Calu3 (cell line): ENCODE results near the gene COQ3. TPM values are rescaled to one million over a fixed set of nuclear protein-coding genes. Genes with fewer than 3 reads are reported as not detected.

ENCODE experiments used
- BruUV-seq: library from RNA; stranded (reverse); fragments of 400-500 nt; replicated peaks from 2 replicates; lab custom pipeline; 2021; lab: Mats Ljungman, UMichigan
- CTCF ChIA-PET: fragments of 300-600 bp; sonication (Branson Sonifier 250); formaldehyde crosslinking; loops from one replicate; lab custom pipeline; 2022; ENCODE audit warnings: antibody characterized with exemption; lab: Charles Lee
- DNase-seq: peaks from one replicate; pipeline ENCODE4 v3.0.0; 2022
- H3K27ac Mint-ChIP-seq: one replicate; pipeline ENCODE4 v1.8.0; 2022; ENCODE audit warnings: mixed read lengths; ENCODE audit not compliant: unreplicated experiment
- H3K27me3 Mint-ChIP-seq: one replicate; pipeline ENCODE4 v1.8.0; 2022; ENCODE audit warnings: mixed read lengths; ENCODE audit not compliant: unreplicated experiment
- H3K36me3 Mint-ChIP-seq: one replicate; pipeline ENCODE4 v1.8.0; 2022; ENCODE audit warnings: mild to moderate bottlenecking, moderate library complexity, mixed read lengths; ENCODE audit not compliant: insufficient read depth, unreplicated experiment
- H3K4me1 Mint-ChIP-seq: one replicate; pipeline ENCODE4 v1.8.0; 2022; ENCODE audit warnings: mild to moderate bottlenecking, low read depth, mixed read lengths; ENCODE audit not compliant: unreplicated experiment
- H3K4me3 Mint-ChIP-seq: one replicate; pipeline ENCODE4 v1.8.0; 2022; ENCODE audit warnings: mild to moderate bottlenecking, low read depth, moderate library complexity, mixed read lengths; ENCODE audit not compliant: unreplicated experiment
- H3K9me3 Mint-ChIP-seq: one replicate; pipeline ENCODE4 v1.8.0; 2022; ENCODE audit warnings: low read depth, mixed read lengths; ENCODE audit not compliant: unreplicated experiment
- intact Hi-C: fragments of 100-400 bp; cut with micrococcal nuclease; formaldehyde crosslinking; loops from one replicate; pipeline ENCODE4 v1.10.0; 2022; ENCODE audit not compliant: unreplicated experiment
- total RNA-seq: library from RNA; stranded (reverse); gene quantifications from 2 replicates; pipeline ENCODE4 v1.2.3, GENCODE V29; 2022
- TF ChIP-seq, protein P1 (sequence below): fragments of 200-600 bp; IDR thresholded peaks from one replicate; pipeline ENCODE4 v1.8.0; 2022; ENCODE audit warnings: antibody characterized with exemption; ENCODE audit not compliant: unreplicated experiment

COQ3 gene
- total RNA-seq, 1 experiment from 2014 or later: 7.6 TPM

DNA sequence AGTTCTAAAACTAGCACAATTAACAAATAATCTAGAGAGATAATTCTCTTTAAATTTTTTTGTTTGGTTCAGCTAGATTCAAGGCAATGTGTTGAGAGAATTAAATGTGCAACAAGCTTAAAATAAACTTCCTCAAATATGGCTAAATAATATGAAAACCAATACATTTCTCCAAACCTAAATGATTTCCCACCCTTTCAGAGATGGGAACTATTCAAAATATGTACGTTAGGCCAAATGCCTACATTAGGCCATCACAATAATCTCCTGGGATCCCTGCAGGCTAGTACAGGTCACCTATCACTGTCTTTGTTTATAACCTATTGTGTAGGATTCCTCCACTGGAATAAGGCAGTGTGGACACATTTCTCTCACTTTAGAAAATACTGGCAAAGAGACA is 46.2 kb downstream of the COQ3 start:
- H3K27ac Mint-ChIP-seq: no peak overlapping the region
- no peaks in the 10 kb centered on the region for H3K36me3 Mint-ChIP-seq
- H3K9me3 Mint-ChIP-seq: no peaks in the 10 kb centered on the region
- intact Hi-C loops: loop anchor here (10.0 kb wide), 1 partner anchor 407 kb away; no protein-coding TSS in a partner anchor
- TF ChIP-seq, protein P1, sequence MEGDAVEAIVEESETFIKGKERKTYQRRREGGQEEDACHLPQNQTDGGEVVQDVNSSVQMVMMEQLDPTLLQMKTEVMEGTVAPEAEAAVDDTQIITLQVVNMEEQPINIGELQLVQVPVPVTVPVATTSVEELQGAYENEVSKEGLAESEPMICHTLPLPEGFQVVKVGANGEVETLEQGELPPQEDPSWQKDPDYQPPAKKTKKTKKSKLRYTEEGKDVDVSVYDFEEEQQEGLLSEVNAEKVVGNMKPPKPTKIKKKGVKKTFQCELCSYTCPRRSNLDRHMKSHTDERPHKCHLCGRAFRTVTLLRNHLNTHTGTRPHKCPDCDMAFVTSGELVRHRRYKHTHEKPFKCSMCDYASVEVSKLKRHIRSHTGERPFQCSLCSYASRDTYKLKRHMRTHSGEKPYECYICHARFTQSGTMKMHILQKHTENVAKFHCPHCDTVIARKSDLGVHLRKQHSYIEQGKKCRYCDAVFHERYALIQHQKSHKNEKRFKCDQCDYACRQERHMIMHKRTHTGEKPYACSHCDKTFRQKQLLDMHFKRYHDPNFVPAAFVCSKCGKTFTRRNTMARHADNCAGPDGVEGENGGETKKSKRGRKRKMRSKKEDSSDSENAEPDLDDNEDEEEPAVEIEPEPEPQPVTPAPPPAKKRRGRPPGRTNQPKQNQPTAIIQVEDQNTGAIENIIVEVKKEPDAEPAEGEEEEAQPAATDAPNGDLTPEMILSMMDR: no peak
- H3K4me3 Mint-ChIP-seq: no peak overlapping the region
- peaks cover 26% of the 10 kb centered on the region for H3K4me1 Mint-ChIP-seq
- CTCF ChIA-PET: no interaction called here
- DNase-seq: no peak
- no TSS peak for BruUV-seq
- peaks cover 26% of the 10 kb centered on the region for H3K27me3 Mint-ChIP-seq

- intact Hi-C loops: loop anchor here (10.0 kb wide), 1 partner anchor 408 kb away; no protein-coding TSS in a partner anchor
- Mint-ChIP-seq H3K4me3 (no peak overlapping the region), H3K27ac (no peak overlapping the region), H3K36me3 (no peaks in the 10 kb centered on the region), H3K27me3 (peaks cover 25% of the 10 kb centered on the region), H3K4me1 (peaks cover 26% of the 10 kb centered on the region), H3K9me3 (no peaks in the 10 kb centered on the region)
- no peak for DNase-seq
- TF ChIP-seq, protein P1: no peak
- no TSS peak for BruUV-seq
- CTCF ChIA-PET: no interaction called here
Observed at GRCh38 chr6:99346595-99346994, 47.4 kb downstream of the COQ3 start.

- TF ChIP-seq, protein P1: no peak
- no peaks in the 10 kb centered on the region for H3K9me3 Mint-ChIP-seq
- intact Hi-C loops: loop anchor here (10.0 kb wide), 1 partner anchor 410 kb away; no protein-coding TSS in a partner anchor
- H3K4me3 Mint-ChIP-seq: no peak overlapping the region
- DNase-seq: no peak
- peaks cover 16% of the 10 kb centered on the region for H3K4me1 Mint-ChIP-seq
- H3K36me3 Mint-ChIP-seq: no peaks in the 10 kb centered on the region
- H3K27ac Mint-ChIP-seq: no peak overlapping the region
- peaks cover 13% of the 10 kb centered on the region for H3K27me3 Mint-ChIP-seq
- BruUV-seq: no TSS peak
- CTCF ChIA-PET: no interaction called here
Observed at GRCh38 chr6:99345164-99345563, 48.8 kb downstream of the COQ3 start.

DNA sequence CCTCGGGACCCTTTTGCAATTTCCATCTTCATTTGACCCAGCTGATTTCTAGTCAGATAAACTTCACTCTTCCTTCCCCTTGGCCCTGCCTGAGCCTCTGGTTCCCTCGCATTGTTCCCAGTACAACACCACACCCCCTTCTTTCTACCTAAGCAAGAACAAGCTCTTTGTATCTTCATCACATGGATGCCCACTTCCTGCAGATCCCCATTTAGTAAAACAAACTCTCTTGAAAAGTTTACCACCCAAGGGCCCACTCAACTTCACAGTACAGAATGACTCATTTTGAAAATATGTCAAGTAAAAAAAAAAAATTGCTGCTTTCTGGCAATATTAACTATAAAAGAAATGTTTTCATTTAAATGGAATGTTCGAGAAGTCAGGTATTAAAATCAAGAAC is 49.7 kb downstream of the COQ3 start:
- H3K4me1 Mint-ChIP-seq: peaks cover 14% of the 10 kb centered on the region
- H3K4me3 Mint-ChIP-seq: no peak overlapping the region
- intact Hi-C loops: loop anchor here (10.0 kb wide), 1 partner anchor 411 kb away; no protein-coding TSS in a partner anchor
- H3K27ac Mint-ChIP-seq: no peak overlapping the region
- peaks cover 13% of the 10 kb centered on the region for H3K27me3 Mint-ChIP-seq
- no peaks in the 10 kb centered on the region for H3K36me3 Mint-ChIP-seq
- H3K9me3 Mint-ChIP-seq: no peaks in the 10 kb centered on the region
- TF ChIP-seq, protein P1: no peak
- no TSS peak for BruUV-seq
- DNase-seq: no peak
- CTCF ChIA-PET: interaction anchor here (1.1 kb wide), 1 partner anchor 10 kb away, joined by 4 read pairs; no protein-coding TSS in a partner anchor
